Panc1 (cell line): ENCODE data around the gene ZDHHC14. TPM values are rescaled to one million over a fixed set of nuclear protein-coding genes. Genes with fewer than 3 reads are reported as not detected.

Experiments used
- ATAC-seq: fragments of 200-7000 bp; cut with Tn5 transposase; 2 replicates; pipeline ENCODE4 v1.9.1; 2020; ENCODE audit warnings: mild to moderate bottlenecking, moderate library complexity
- BruUV-seq: library from RNA; stranded (reverse); fragments of 400-500 nt; replicated peaks from 2 replicates; lab custom pipeline; 2021; lab: Mats Ljungman, UMichigan
- CTCF ChIA-PET: fragments of 300-600 bp; sonication (Branson Sonifier 250); formaldehyde crosslinking; loops from one replicate; lab custom pipeline; 2022; ENCODE audit warnings: antibody characterized with exemption; lab: Charles Lee
- POLR2A ChIA-PET: fragments of 300-600 bp; sonication (Branson Sonifier 250); formaldehyde crosslinking; loops from one replicate; lab custom pipeline; 2022; ENCODE audit warnings: antibody characterized with exemption; lab: Charles Lee
- DNase-seq: peaks from one replicate; pipeline ENCODE4 v3.0.0-alpha.2; 2010; ENCODE audit warnings: low read depth, low spot score
- H3K27ac ChIP-seq: 2 replicates; pipeline ENCODE4 v1.5.1; 2011; ENCODE audit warnings: mild to moderate bottlenecking, low read length, inconsistent platforms
- H3K27me3 ChIP-seq: fragments of 200-500 bp; sonication (Bioruptor generic); 2 replicates; pipeline ENCODE4 v1.6.0; 2014; ENCODE audit warnings: low read length, inconsistent platforms; ENCODE audit not compliant: control insufficient read depth, insufficient read depth
- H3K36me3 ChIP-seq: fragments of 200-500 bp; sonication (Bioruptor generic); 2 replicates; pipeline ENCODE4 v1.5.1; 2014; ENCODE audit warnings: inconsistent platforms, mild to moderate bottlenecking, low read length, moderate library complexity; ENCODE audit not compliant: control insufficient read depth, insufficient read depth
- H3K4me1 ChIP-seq: 2 replicates; pipeline ENCODE4 v1.5.1; 2011; ENCODE audit warnings: inconsistent platforms, mild to moderate bottlenecking, low read length, moderate library complexity; ENCODE audit not compliant: control insufficient read depth, insufficient read depth
- H3K4me3 ChIP-seq, 2 experiments: 2 replicates each; pipeline ENCODE4 v1.5.1; 2011 to 2012; ENCODE audit warnings: low read depth in 2 of 2, low read length in 2 of 2, mild to moderate bottlenecking in 2 of 2, inconsistent platforms in 1 of 2, moderate library complexity in 1 of 2
- H3K9me3 ChIP-seq: fragments of 200-500 bp; sonication (Bioruptor generic); 2 replicates; pipeline ENCODE4 v1.5.1; 2014; ENCODE audit warnings: low read depth, mild to moderate bottlenecking, inconsistent platforms, low read length, moderate library complexity; ENCODE audit not compliant: control insufficient read depth, insufficient read depth
- POLR2AphosphoS5 ChIP-seq: IDR thresholded peaks from 2 replicates; pipeline ENCODE4 v1.6.1; 2012; ENCODE audit warnings: mild to moderate bottlenecking, low read depth, low read length, moderate library complexity
- SIN3A ChIP-seq: IDR thresholded peaks from 2 replicates; pipeline ENCODE4 v1.6.1; 2012; ENCODE audit warnings: low read depth, mild to moderate bottlenecking, low read length, moderate library complexity, borderline replicate concordance; ENCODE audit not compliant: insufficient read depth
- TCF7L2 ChIP-seq: IDR thresholded peaks from 2 replicates; pipeline ENCODE4 v1.6.1; 2011; ENCODE audit warnings: mild to moderate bottlenecking, low read depth, low read length, inconsistent platforms
- in situ Hi-C: cut with HindIII; loops from 2 replicates; pipeline ENCODE4 v1.10.0; 2016; ENCODE audit warnings: low sequenced_read_pairs, low pct_unique_long_range_greater_than_20kb
- intact Hi-C: fragments of 100-400 bp; cut with micrococcal nuclease; formaldehyde crosslinking; loops from one replicate; pipeline ENCODE4 v1.10.0; 2022; ENCODE audit not compliant: unreplicated experiment
- total RNA-seq: library from RNA; stranded (reverse); gene quantifications from one replicate; pipeline ENCODE4 v1.2.1, GENCODE V29; 2021; ENCODE audit not compliant: unreplicated experiment
- TF ChIP-seq, protein P1 (sequence below), 2 experiments: IDR thresholded peaks; 2 replicates each; pipeline ENCODE4 v1.6.1; 2011 to 2012; ENCODE audit warnings: low read depth in 2 of 2, control low read depth in 1 of 2, low read length in 1 of 2, mild to moderate bottlenecking in 1 of 2, moderate library complexity in 1 of 2; ENCODE audit not compliant: insufficient read depth in 1 of 2
- TF ChIP-seq, protein P2 (sequence below): fragments of 450-650 bp; IDR thresholded peaks from 2 replicates; pipeline ENCODE4 v1.5.1; 2017; ENCODE audit warnings: mild to moderate bottlenecking

The ZDHHC14 gene
- total RNA-seq, 1 experiment from 2014 or later: 19.9 TPM

DNA sequence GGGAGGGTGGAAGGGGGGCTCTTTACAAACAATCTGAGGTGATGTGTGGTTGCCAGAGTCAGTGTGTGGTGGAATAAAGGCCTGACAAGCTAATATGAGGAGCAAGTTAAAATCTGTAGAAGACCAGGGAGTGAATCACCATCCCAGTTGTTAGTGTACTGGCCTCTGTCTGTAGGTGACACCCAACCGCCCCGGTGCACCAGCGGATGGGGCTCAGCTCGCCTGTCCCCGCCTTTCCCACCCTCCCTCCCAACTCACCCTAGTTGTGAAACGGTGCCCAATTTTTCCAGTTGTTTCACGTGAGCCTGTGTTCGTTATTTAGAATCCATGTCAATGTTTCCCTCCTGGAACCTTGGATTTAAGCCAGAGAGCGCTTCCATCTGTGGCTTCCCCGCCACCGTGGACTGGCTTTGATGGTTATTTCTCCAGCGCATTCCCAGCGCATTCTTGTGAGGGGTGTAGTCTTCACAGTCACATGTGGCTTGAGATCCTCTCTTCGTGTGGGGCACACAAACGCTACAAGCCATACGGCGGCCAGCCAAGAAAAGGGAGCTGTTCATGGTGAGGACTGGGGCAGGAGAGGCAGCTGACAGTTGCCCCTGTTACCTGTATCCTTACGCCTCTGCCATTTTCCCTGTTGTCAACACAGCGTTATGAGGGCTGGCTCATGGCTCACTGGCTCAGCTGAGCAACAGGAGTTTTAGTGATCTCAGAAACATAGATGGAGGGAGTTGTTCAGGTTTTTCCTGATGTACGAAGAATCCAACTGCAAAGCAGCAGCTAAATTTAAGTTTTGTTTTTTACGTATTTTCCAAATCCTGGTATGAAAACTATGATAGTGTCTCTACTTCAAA lies 137.6 kb downstream of the ZDHHC14 start:
- ChIA-PET POLR2A (no interaction called here), CTCF (no interaction called here)
- ATAC-seq (no peak), DNase-seq (no peak)
- no peak overlapping the region for H3K27ac ChIP-seq
- no peak overlapping the region for H3K4me3 ChIP-seq
- H3K36me3 ChIP-seq: no peaks in the 10 kb centered on the region
- H3K9me3 ChIP-seq: no peaks in the 10 kb centered on the region
- H3K27me3 ChIP-seq: no peaks in the 10 kb centered on the region
- TF ChIP-seq SIN3A (no peak), POLR2AphosphoS5 (no peak), TCF7L2 (no peak)
- TF ChIP-seq, protein P1, sequence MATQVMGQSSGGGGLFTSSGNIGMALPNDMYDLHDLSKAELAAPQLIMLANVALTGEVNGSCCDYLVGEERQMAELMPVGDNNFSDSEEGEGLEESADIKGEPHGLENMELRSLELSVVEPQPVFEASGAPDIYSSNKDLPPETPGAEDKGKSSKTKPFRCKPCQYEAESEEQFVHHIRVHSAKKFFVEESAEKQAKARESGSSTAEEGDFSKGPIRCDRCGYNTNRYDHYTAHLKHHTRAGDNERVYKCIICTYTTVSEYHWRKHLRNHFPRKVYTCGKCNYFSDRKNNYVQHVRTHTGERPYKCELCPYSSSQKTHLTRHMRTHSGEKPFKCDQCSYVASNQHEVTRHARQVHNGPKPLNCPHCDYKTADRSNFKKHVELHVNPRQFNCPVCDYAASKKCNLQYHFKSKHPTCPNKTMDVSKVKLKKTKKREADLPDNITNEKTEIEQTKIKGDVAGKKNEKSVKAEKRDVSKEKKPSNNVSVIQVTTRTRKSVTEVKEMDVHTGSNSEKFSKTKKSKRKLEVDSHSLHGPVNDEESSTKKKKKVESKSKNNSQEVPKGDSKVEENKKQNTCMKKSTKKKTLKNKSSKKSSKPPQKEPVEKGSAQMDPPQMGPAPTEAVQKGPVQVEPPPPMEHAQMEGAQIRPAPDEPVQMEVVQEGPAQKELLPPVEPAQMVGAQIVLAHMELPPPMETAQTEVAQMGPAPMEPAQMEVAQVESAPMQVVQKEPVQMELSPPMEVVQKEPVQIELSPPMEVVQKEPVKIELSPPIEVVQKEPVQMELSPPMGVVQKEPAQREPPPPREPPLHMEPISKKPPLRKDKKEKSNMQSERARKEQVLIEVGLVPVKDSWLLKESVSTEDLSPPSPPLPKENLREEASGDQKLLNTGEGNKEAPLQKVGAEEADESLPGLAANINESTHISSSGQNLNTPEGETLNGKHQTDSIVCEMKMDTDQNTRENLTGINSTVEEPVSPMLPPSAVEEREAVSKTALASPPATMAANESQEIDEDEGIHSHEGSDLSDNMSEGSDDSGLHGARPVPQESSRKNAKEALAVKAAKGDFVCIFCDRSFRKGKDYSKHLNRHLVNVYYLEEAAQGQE (IDR thresholded peaks at IDR 0.05; ENCODE audit: insufficient read depth in 1 of 2, low read depth in 2 of 2, low read length in 1 of 2): no peak
- TF ChIP-seq, protein P2, sequence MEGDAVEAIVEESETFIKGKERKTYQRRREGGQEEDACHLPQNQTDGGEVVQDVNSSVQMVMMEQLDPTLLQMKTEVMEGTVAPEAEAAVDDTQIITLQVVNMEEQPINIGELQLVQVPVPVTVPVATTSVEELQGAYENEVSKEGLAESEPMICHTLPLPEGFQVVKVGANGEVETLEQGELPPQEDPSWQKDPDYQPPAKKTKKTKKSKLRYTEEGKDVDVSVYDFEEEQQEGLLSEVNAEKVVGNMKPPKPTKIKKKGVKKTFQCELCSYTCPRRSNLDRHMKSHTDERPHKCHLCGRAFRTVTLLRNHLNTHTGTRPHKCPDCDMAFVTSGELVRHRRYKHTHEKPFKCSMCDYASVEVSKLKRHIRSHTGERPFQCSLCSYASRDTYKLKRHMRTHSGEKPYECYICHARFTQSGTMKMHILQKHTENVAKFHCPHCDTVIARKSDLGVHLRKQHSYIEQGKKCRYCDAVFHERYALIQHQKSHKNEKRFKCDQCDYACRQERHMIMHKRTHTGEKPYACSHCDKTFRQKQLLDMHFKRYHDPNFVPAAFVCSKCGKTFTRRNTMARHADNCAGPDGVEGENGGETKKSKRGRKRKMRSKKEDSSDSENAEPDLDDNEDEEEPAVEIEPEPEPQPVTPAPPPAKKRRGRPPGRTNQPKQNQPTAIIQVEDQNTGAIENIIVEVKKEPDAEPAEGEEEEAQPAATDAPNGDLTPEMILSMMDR: no peak
- intact Hi-C loops (no loop called here), in situ Hi-C loops (no loop called here)
- BruUV-seq: no TSS peak
- H3K4me1 ChIP-seq: peaks cover 10% of the 10 kb centered on the region

DNA sequence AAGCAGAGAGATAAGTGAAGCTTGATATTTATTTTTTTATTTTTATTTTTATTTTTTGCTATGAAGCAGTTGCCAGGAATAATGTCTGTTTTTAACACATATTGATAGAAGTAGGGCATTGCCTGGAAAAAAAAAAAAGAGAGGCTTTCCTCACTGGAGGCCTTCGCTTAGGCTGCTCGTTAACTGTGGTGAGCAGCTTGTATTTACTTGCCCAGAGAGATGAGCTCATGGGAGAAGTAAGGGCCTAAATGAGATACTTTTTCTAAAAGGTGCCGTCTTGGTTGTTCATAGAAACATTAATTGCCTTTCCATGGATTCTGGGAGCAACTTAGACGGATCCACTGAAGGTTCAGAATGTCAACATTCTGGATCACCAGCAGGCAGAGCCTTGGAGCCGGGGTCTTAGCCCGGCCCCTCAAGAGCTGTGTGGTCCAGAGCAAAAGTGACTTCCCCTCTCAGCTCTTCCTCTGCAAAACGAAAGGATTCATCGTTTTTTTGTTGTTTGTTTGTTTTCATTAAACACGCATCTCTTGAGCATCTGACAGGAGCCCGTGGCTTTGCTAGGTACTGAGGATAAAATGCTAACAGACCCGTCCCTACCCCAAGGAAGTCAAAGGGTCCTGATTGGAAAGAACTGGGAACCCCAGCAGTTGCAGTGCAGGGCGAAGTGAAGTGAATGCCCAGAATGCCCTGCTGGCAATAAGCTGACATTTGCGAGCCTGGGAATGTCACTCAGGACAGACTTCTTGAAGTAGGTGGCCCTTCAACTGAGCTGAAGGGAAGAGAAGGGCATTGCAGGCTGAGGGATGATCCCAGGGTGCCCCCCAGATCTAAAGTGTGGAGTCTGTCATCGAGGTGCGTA lies 138.5 kb downstream of the ZDHHC14 start:
- no peaks in the 10 kb centered on the region for H3K36me3 ChIP-seq
- TF ChIP-seq, protein P2: no peak
- TF ChIP-seq, protein P1 (IDR thresholded peaks at IDR 0.05; ENCODE audit: insufficient read depth in 1 of 2, low read depth in 2 of 2, low read length in 1 of 2): no peak
- TF ChIP-seq POLR2AphosphoS5: no peak
- no peak for TF ChIP-seq TCF7L2
- no peak for TF ChIP-seq SIN3A
- intact Hi-C loops: no loop called here
- in situ Hi-C loops: no loop called here
- ATAC-seq (no peak), DNase-seq (no peak)
- ChIA-PET CTCF (no interaction called here), POLR2A (no interaction called here)
- H3K4me1 ChIP-seq: peaks cover 10% of the 10 kb centered on the region
- H3K4me3 ChIP-seq: no peak overlapping the region
- H3K27ac ChIP-seq: no peak overlapping the region
- H3K27me3 ChIP-seq: no peaks in the 10 kb centered on the region
- no TSS peak for BruUV-seq
- no peaks in the 10 kb centered on the region for H3K9me3 ChIP-seq
